GM19043 (cell line): ENCODE data around the gene ANG.

ENCODE experiments used
- ATAC-seq: cut with Tn5 transposase; IDR thresholded peaks from one replicate; pipeline ENCODE4 v1.9.1; 2021; ENCODE audit warnings: low read depth; ENCODE audit not compliant: unreplicated experiment

ANG gene

GRCh38 chr14:20671597-20672283 lies 16.8 kb upstream of the ANG start:
- peak; percentile 41 for ATAC-seq

DNA sequence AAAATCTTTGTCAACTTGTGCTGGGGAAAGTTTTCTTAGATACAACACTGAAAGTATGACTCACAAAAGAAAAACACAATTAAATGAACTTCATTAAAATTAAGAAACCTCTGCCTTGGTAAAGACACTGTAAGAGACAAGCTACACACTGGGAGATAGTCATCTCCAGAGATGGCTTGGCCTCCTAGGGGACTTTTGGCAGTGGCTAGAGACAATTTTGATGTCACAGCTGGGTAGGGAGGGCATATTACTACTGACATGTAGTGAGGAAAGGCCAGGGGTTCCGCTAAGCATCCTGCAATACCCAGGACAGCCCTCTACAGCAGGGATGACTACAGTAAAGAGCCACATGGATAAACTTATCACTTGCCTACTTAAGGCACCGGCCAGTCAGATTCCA lies 12.9 kb upstream of the ANG start:
- no peak for ATAC-seq

DNA sequence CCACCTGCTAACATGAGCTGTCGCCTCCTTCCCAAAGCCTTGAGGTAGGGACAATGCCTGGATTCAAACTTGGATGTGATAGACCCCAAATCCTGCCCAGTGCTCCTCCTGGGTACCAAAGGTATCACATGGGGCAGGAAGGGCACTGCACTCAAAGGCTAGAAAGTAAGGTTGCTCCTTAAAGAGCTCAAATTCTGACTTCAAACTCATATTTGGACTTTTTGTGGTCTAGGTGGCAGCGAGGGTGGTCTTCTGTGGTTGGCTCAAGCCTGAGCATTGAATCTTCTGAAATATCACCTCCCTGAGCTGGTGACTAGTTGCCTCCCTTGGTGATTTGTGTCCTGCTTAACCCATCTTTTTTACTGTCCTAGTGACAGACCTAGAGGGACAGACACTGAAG lies 12.5 kb upstream of the ANG start:
- ATAC-seq = no peak

DNA sequence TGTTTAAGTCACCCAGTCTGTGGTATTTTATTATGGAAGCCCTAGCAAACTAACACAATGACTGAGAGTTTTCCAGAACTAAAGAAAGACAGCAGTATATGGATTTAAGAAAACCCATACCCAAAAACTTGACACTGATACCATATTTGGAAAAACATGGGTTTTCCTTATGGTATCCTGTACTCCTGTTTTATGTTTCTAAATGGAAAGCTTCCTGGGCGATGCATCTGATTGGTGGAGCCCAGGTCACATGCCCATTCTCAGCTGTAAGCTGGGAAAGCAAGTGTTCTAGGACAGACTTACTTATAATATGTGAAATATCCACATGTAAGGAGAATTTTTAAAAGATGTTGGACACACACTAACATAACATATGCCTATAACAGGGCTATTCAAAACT lies 8.7 kb upstream of the ANG start:
- no peak for ATAC-seq

DNA sequence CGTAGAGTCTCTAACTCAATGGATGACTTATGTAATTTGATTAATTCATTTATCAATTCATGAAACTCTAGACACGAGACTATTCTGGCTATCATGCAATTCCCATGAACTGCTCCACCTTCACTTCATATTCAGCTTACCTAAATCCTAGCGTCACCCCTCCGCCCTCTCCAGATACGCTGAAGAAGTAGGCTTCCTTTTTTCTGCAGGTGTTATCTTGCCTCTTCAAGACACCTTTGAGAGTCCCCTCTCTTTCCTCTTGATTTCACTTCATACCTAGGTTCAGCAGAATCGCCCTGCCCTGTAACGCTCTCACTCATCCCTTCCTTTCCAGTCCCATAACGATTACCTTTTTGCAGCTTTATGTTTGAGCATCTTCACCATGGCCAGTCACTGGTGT lies 8.2 kb upstream of the ANG start:
- no peak for ATAC-seq

DNA sequence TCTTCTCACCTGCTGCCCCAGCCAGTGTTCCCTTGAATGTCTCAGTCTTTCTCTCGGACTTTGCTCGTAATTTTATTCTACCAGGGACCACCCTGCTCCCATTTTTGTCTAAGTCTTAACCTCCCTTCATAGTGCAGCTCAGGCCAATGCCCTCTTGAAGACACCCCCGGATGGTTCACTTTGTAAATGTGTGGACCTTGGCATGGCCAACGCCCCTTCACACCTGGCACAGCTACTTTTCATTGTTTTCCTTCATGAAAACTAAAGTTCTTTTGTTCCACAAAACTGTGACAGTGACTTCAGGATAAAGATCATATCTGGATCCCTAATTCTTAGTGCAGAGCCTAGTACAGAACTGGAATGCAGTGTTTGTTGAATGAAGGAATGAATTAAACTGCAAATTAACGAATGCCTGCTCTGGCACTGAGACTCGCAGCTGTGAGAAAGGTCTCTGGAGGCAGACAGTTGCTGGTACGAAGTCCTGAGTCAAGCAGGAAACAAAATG lies 7.7 kb upstream of the ANG start:
- ATAC-seq = no peak

GRCh38 chr14:20681348-20682126 lies 7.0 kb upstream of the ANG start:
- peak; percentile 22 for ATAC-seq

DNA sequence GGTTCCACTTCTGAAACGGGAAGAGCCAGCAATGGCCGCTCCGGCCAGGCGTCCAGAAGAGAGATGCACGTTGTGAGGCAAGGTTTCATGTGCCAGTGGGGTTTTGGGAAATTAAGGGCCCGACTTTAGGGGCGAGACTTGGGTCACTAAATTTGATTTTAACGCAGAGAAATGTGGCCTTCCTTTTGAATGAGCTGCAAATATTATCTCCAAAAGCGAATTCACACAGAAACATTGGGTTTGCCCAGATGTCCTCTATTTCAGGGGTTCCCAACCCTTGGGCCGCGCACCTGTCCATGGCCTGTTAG lies 6.5 kb upstream of the ANG start:
- ATAC-seq = no peak

GRCh38 chr14:20682435-20683124 lies 6.0 kb upstream of the ANG start:
- peak; percentile 48 for ATAC-seq

- peak; percentile 25 for ATAC-seq
Measured at GRCh38 chr14:20683125-20683890, 5.3 kb upstream of the ANG start.

DNA sequence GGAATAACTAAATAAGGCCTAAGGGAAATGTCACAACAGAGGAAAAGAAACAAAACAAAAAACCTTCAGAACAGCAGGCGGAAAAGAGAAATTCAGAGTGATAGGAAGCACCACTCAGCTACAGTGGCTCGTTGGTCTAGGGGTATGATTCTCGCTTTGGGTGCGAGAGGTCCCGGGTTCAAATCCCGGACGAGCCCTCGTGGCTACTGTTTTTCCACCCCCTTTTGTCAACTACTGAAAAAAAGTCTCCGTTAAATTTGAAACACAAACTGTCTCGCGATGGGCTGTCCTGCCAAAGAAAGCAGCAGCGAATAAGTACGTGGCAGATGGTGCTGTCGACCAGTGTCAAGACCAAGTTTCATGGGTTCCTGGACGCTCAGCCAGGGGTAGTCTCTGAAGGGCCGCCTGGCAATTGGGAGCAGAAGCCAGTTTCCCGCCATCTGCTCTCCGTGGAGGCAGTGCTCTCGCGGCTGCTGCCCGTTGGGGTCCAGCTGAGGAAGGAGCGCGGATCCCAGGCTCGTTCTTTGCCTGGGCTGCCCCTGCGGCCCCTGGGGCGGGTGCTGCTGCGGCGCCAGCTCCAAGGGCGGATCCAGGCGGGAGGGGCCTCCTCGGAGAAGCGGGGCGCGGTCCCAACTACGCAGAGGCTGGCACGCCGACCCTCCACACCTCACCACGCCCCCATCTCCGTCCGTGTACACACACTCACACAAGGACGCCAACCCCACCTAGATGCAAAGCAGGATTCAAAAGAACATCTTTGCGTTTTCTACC lies 4.5 kb upstream of the ANG start, which contains the start of gene RNASE4:
Gene RNASE4 (plus strand): TSS at position 670 of the 771 bp plus-strand sequence. CDS start 14,812 bp downstream, outside the sequence.
- peak; percentile 25 for ATAC-seq

- ATAC-seq = no peak
Measured at GRCh38 chr14:20684662-20685456, 3.7 kb upstream of the ANG start.

DNA sequence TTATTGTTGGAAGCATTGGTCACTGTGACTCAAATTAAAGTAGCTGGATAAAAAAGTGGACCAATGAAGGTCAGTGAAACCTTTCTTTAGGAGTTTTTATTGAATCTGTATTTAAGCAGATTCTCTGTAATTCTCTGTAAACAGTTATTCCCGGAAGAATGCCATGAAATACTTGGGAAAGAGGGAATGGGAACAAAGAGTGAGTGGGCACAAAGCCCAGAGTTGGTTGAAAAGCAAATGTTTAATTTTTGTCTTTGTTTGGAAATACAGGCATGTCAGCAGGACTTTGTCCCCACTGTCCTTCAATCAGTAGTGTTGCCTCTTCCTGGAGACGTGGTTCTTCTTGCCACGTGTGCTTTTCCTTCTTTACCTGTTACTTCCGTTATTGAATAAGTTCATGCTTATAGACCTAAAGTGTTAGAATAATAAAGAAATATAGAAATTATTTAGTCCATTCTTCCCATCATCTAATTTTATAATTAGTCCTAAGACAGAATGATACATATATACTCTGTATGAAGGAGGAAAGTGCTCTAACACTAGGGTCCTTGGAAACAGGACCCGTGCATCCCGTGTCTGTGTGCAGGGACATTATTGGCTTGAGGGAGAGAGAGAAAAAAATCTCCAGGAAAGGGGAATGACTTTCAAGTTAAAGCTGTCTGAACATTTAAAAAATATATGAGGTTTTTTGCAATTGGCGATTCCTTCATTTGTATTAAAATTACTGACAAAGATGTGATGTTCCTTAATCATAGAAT lies 2.0 kb upstream of the ANG start:
- no peak for ATAC-seq

DNA sequence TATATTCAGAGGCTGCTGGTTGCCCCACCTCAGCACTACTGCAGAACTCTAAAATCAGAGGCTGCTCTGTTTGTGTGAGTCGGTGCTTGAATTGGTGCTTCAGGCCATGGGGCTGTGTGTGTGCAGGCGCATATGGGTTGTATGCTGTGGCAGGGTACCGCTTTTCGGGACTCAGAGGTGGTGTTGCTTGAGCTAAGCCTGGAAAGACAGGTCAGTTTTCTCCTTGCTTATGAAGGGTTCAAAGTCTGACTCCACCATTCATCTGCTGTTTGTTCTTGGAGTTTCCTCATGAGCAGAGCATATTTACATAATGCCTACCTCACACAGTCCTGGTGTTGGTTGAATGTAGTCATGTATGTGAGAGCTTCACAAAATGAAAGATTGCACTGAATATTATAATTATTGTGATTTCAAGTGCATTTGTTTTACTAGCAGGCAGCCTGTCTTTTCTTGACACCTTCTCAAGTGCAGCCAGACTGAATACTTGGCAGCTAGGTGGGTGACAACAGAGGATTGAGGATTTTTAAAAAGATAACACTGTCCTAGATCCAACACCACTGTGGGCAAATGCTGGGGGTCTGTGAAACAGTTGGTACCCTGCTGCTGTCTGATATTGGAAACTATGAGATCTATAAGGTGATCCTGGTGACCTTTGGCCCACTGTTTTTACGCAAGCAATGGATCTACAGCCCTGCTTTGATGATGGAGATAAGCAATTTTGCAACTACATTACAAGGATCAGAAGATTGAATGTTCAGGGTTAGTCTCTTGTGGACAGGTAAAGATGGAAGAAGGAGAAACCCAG lies 1.0 kb upstream of the ANG start:
- no peak for ATAC-seq

DNA sequence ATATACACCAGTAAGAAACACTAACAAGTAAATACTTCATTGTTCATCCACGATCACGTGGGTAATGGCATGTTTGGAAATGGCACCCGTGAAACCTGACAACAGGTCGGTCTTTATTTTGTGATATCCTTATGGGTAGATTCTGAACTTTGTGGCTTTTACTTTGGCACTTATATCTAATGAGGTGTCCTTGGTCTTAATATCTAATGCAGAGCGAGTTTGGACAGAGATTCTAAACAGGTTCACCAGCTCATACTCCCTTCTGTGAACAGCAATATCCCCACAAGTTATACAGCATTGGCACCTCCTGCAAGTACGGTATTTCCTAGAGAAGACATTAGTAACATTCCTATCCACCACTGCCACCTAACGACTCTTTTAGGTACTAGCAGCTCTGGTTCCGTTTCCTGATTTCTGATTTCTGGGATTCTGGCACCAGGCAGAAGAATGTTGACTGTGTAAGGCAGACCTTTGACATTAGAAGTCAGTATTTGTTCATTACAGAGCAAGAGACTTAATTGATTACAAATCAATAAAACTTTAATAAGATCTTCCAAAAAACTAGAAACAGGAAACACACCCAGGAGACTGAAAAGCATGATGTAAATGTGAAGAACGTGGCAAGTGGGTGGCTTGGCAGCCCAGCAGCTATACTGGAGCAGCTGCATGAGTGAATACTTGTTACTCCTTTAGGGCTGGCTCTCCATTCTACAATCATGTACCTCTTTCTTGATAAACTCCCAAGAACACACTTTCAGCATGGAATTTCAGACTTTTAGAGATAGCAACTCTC lies 2.5 kb downstream of the ANG start:
- ATAC-seq = peak; percentile 59

- no peak for ATAC-seq
Measured at GRCh38 chr14:20692116-20692751, 3.7 kb downstream of the ANG start.
